HFFc6 (cell line): ENCODE results near the gene GRM4. TPM values are rescaled to one million over a fixed set of nuclear protein-coding genes. Genes with fewer than 3 reads are reported as not detected.

Experiments
- DNase-seq: peaks from one replicate; pipeline ENCODE4 v3.0.0-alpha.2; 2018
- H3K27ac Mint-ChIP-seq: 2 replicates; pipeline ENCODE4 v1.8.0; 2020; ENCODE audit warnings: mild to moderate bottlenecking, mixed read lengths
- H3K27me3 Mint-ChIP-seq: 2 replicates; pipeline ENCODE4 v1.8.0; 2021; ENCODE audit warnings: mild to moderate bottlenecking, moderate library complexity, mixed read lengths; ENCODE audit not compliant: insufficient read depth
- H3K36me3 Mint-ChIP-seq: 2 replicates; pipeline ENCODE4 v1.8.0; 2021; ENCODE audit warnings: low read depth, mixed read lengths
- H3K4me1 Mint-ChIP-seq: 2 replicates; pipeline ENCODE4 v1.8.0; 2020; ENCODE audit warnings: low read depth, mixed read lengths
- H3K4me3 Mint-ChIP-seq: 2 replicates; pipeline ENCODE4 v1.8.0; 2020; ENCODE audit warnings: mild to moderate bottlenecking, moderate library complexity, mixed read lengths
- H3K9me3 Mint-ChIP-seq: 2 replicates; pipeline ENCODE4 v1.8.0; 2020; ENCODE audit warnings: mild to moderate bottlenecking, mixed read lengths
- CTCF ChIP-seq: fragments of 200-600 bp; sonication (generic); IDR thresholded peaks from 2 replicates; pipeline ENCODE4 v1.5.0; 2021; ENCODE audit warnings: antibody characterized with exemption, mild to moderate bottlenecking
- total RNA-seq, 6 experiments: library from RNA; stranded (reverse); fragmentation: NEBNext Ultra II Directional; extraction: Animal tissue kit (Norgen Biotek cat#: 25700); gene quantifications; 2 replicates in 1 of 6; 3 replicates in 5 of 6; pipeline ENCODE4 v1.2.3, GENCODE V29; 2021

GRM4 gene
- total RNA-seq, 6 experiments from 2014 or later, result 0.12 to 0.14 TPM; not detected in 4

DNA sequence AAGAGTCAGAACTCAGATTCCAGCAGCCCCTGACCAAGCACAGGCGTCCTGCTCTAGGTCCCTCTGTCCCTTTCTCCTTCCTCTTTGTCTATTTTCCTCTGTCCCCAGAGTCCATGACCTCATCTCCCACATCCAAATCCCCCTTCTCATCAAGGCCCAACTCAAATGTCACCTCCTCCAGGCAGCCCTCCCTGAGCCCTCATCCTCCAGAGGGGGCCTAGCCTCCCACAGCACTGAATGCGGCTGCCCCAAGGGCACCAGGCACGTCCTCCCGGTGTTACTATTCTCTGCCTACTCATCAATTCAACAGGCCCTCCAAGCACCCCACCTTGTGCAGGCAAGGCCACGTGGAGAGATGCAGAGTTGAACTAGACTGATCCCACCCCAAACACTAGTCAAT lies 49.7 kb downstream of the GRM4 start:
- Mint-ChIP-seq H3K36me3 (no peaks in the 10 kb centered on the region), H3K27me3 (peaks cover 52% of the 10 kb centered on the region), H3K4me3 (no peak overlapping the region), H3K27ac (no peak overlapping the region), H3K4me1 (no peaks in the 10 kb centered on the region), H3K9me3 (no peaks in the 10 kb centered on the region)
- no peak for TF ChIP-seq CTCF
- DNase-seq, result no peak

- TF ChIP-seq CTCF, result no peak
- no peak for DNase-seq
- Mint-ChIP-seq H3K36me3 (no peaks in the 10 kb centered on the region), H3K27me3 (peaks cover 52% of the 10 kb centered on the region), H3K4me3 (no peak overlapping the region), H3K27ac (no peak overlapping the region), H3K9me3 (no peaks in the 10 kb centered on the region), H3K4me1 (no peaks in the 10 kb centered on the region)
Observed at GRCh38 chr6:34095741-34096140, 50.1 kb downstream of the GRM4 start.

GRCh38 chr6:34095136-34095505 lies 50.8 kb downstream of the GRM4 start:
- Mint-ChIP-seq H3K9me3 (no peaks in the 10 kb centered on the region), H3K4me1 (no peaks in the 10 kb centered on the region), H3K4me3 (no peak overlapping the region), H3K27me3 (peaks cover 49% of the 10 kb centered on the region), H3K27ac (no peak overlapping the region), H3K36me3 (no peaks in the 10 kb centered on the region)
- no peak for DNase-seq
- no peak for TF ChIP-seq CTCF

- no peak overlapping the region for H3K4me3 Mint-ChIP-seq
- no peaks in the 10 kb centered on the region for H3K36me3 Mint-ChIP-seq
- DNase-seq, result no peak
- TF ChIP-seq CTCF, result no peak
- peaks cover 51% of the 10 kb centered on the region for H3K27me3 Mint-ChIP-seq
- no peak overlapping the region for H3K27ac Mint-ChIP-seq
- no peaks in the 10 kb centered on the region for H3K4me1 Mint-ChIP-seq
- H3K9me3 Mint-ChIP-seq, result no peaks in the 10 kb centered on the region
Observed at GRCh38 chr6:34094474-34095135, 51.3 kb downstream of the GRM4 start.

DNA sequence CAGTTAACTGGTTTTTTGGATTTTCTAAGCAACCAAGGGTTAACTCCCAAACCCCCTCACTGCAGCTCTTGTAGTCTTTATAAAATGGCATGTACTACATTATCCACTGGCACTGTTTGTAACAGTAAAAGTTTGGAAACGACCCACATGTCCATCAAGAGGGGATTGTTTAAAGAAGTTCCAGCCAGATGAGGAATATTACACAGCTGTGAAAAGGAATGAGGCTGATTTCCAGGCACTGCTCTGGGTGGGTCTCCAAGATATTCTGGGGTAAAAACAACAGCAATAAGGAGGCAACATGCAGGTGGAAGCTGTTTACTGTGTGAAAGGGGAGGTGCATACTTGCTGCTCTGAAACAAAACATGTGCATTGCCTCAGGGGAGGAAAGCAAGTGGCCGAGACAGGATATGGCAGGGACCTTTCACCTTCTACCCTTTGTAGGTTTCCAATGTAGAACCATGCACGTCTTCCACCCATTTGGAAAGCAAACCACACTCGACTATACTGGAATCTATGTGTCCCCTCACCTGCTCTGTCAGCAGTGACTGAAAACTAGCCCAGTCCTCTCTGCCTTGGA lies 51.9 kb downstream of the GRM4 start:
- H3K27me3 Mint-ChIP-seq, result peaks cover 51% of the 10 kb centered on the region

More for the DNA sequence above, 51.9 kb downstream of the GRM4 start:
- H3K9me3 Mint-ChIP-seq, result no peaks in the 10 kb centered on the region
- H3K4me1 Mint-ChIP-seq, result no peaks in the 10 kb centered on the region
- no peak for DNase-seq
- no peak for TF ChIP-seq CTCF
- H3K27ac Mint-ChIP-seq, result no peak overlapping the region
- H3K4me3 Mint-ChIP-seq, result no peak overlapping the region
- H3K36me3 Mint-ChIP-seq, result no peaks in the 10 kb centered on the region
